ENCODE results near the gene GH1. TPM values are rescaled to one million over a fixed set of nuclear protein-coding genes. Genes with fewer than 3 reads are reported as not detected.
"Not testable (repeated sequence)": the region's sequence is repeated elsewhere in the genome, so short reads cannot be mapped to it uniquely, and the experiment has no call there.

The GH1 gene
- total RNA-seq, 1 experiment from 2014 or later, result not detected

GRCh38 chr17:63916566-63917185, 2.0 kb downstream of the GH1 start:
- no peaks in the 10 kb centered on the region for H3K23me2 ChIP-seq (ENCODE audit: insufficient read length, low read depth, low read length, poor library complexity, severe bottlenecking)
- no peaks in the 10 kb centered on the region for H3K79me1 ChIP-seq (ENCODE audit: insufficient read depth, low read depth, low read length, poor library complexity, severe bottlenecking)
- H3K4ac ChIP-seq (ENCODE audit: low read depth, low read length), result no peak overlapping the region
- TF ChIP-seq, protein P1, sequence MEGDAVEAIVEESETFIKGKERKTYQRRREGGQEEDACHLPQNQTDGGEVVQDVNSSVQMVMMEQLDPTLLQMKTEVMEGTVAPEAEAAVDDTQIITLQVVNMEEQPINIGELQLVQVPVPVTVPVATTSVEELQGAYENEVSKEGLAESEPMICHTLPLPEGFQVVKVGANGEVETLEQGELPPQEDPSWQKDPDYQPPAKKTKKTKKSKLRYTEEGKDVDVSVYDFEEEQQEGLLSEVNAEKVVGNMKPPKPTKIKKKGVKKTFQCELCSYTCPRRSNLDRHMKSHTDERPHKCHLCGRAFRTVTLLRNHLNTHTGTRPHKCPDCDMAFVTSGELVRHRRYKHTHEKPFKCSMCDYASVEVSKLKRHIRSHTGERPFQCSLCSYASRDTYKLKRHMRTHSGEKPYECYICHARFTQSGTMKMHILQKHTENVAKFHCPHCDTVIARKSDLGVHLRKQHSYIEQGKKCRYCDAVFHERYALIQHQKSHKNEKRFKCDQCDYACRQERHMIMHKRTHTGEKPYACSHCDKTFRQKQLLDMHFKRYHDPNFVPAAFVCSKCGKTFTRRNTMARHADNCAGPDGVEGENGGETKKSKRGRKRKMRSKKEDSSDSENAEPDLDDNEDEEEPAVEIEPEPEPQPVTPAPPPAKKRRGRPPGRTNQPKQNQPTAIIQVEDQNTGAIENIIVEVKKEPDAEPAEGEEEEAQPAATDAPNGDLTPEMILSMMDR (conservative IDR thresholded peaks at IDR 0.05), result no peak
- no peak overlapping the region for H2AK5ac ChIP-seq (ENCODE audit: insufficient read length, low read length)
- Mint-ChIP-seq H3K36me3 (ENCODE audit: insufficient read depth in 1 of 3, low read depth in 3 of 3) (no peaks in the 10 kb centered on the region), H3K4me3 (no peak overlapping the region; a peak in 1 of 5 replicates), H3K4me1 (peaks cover 17 to 29% of the 10 kb centered on the region in 2 experiments), H3K9me3 (no peaks in the 10 kb centered on the region; a peak in 1 of 5 replicates), H3K27me3 (ENCODE audit: low read depth) (peaks cover 19% of the 10 kb centered on the region), H3K27ac (no peak overlapping the region)
- no peak overlapping the region for H2BK20ac ChIP-seq (ENCODE audit: low read depth, low read length, poor library complexity, severe bottlenecking)
- H3T11ph ChIP-seq (ENCODE audit: low read length), result no peak overlapping the region
- no peak overlapping the region for H3K23ac ChIP-seq (ENCODE audit: insufficient read length, low read depth, low read length)
- no peak overlapping the region for H3K56ac ChIP-seq (ENCODE audit: insufficient read length, low read depth, low read length)
- peaks cover 3% of the 10 kb centered on the region; the same call in 1 of the 2 replicates for H3K4me1 ChIP-seq (ENCODE audit: insufficient read depth, low read length)
- no peak overlapping the region for H2AFZ ChIP-seq (ENCODE audit: low read length)
- no peak overlapping the region for H3K18ac ChIP-seq (ENCODE audit: insufficient read length, low read depth, low read length)
- no CpG with 5 or more reads among the region's 12 CpGs for WGBS (ENCODE audit: extremely low coverage, insufficient read length, low lambda C conversion rate)
- no peak overlapping the region for H3K14ac ChIP-seq (ENCODE audit: insufficient read depth, low read length)
- H2BK12ac ChIP-seq (ENCODE audit: insufficient read length, low read depth, low read length), result no peak overlapping the region
- H4K20me1 ChIP-seq (ENCODE audit: control insufficient read depth, insufficient read depth, insufficient read length), result no peaks in the 10 kb centered on the region
- H3K9ac ChIP-seq (ENCODE audit: extremely low read depth, insufficient read length, low read length), result no peak overlapping the region
- no peak for DNase-seq
- no peak overlapping the region for H4K91ac ChIP-seq (ENCODE audit: insufficient read length, low read depth, low read length)
- H3K4me2 ChIP-seq (ENCODE audit: insufficient read depth, insufficient read length, low read length), result no peak overlapping the region
- no peak overlapping the region for H2BK5ac ChIP-seq (ENCODE audit: insufficient read length, low read length)
- no peak overlapping the region for H2BK15ac ChIP-seq (ENCODE audit: low read depth, low read length)
- H3K79me2 ChIP-seq (ENCODE audit: insufficient read depth, low read length), result no peaks in the 10 kb centered on the region
- H4K8ac ChIP-seq (replicated peaks; ENCODE audit: insufficient read length, low read depth, low read length), result no peak overlapping the region
- H4K5ac ChIP-seq (ENCODE audit: insufficient read length, low read depth, low read length), result no peak overlapping the region
- H3K27ac ChIP-seq (ENCODE audit: insufficient read length, low read depth, low read length), result no peak overlapping the region
- no peak overlapping the region for H2BK120ac ChIP-seq (ENCODE audit: low read depth, low read length, poor library complexity, severe bottlenecking)
- no peaks in the 10 kb centered on the region for H3K27me3 ChIP-seq (ENCODE audit: insufficient read depth, low read length)
- no peaks in the 10 kb centered on the region for H3K9me3 ChIP-seq (ENCODE audit: control insufficient read depth, low read depth, low read length)

DNA sequence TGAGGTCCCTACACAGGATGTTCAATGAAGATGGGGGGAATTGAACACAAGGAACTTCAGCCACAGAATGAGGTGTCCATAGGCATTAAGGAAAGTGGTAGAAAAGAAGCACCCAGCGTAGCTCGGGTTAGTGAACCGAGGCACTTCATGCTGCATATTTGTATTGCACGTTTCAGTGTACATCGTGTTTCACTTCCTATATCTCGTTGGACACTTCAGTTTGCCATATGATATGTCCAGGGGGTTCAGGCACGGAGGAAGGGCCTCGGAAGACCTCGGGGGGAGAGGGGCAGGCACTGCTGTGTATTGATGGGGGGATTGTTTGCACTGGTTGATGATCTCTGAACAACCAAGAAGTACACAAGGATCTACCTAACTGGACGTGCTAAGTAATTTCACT, 2.9 kb downstream of the GH1 start:
- H3K23me2 ChIP-seq (ENCODE audit: insufficient read length, low read depth, low read length, poor library complexity, severe bottlenecking); H2BK15ac ChIP-seq (ENCODE audit: low read depth, low read length); H3K4me1 ChIP-seq (ENCODE audit: insufficient read depth, low read length); H3K9ac ChIP-seq (ENCODE audit: extremely low read depth, insufficient read length, low read length); H3K56ac ChIP-seq (ENCODE audit: insufficient read length, low read depth, low read length); H3K79me1 ChIP-seq (ENCODE audit: insufficient read depth, low read depth, low read length, poor library complexity, severe bottlenecking); H3K4ac ChIP-seq (ENCODE audit: low read depth, low read length); DNase-seq; H4K91ac ChIP-seq (ENCODE audit: insufficient read length, low read depth, low read length); H3K9me3 ChIP-seq (ENCODE audit: control insufficient read depth, low read depth, low read length); H2BK20ac ChIP-seq (ENCODE audit: low read depth, low read length, poor library complexity, severe bottlenecking); H3K4me3 Mint-ChIP-seq; H3K4me2 ChIP-seq (ENCODE audit: insufficient read depth, insufficient read length, low read length); H2BK12ac ChIP-seq (ENCODE audit: insufficient read length, low read depth, low read length); H3K23ac ChIP-seq (ENCODE audit: insufficient read length, low read depth, low read length); H2AK5ac ChIP-seq (ENCODE audit: insufficient read length, low read length); H2BK5ac ChIP-seq (ENCODE audit: insufficient read length, low read length); H3K27me3 ChIP-seq (ENCODE audit: insufficient read depth, low read length); H3K27ac ChIP-seq (ENCODE audit: insufficient read length, low read depth, low read length); H3T11ph ChIP-seq (ENCODE audit: low read length); H3K9me3 Mint-ChIP-seq; H2BK120ac ChIP-seq (ENCODE audit: low read depth, low read length, poor library complexity, severe bottlenecking); H2AFZ ChIP-seq (ENCODE audit: low read length); H3K18ac ChIP-seq (ENCODE audit: insufficient read length, low read depth, low read length); H4K20me1 ChIP-seq (ENCODE audit: control insufficient read depth, insufficient read depth, insufficient read length); H3K36me3 Mint-ChIP-seq (ENCODE audit: insufficient read depth in 1 of 3, low read depth in 3 of 3); H4K8ac ChIP-seq (replicated peaks; ENCODE audit: insufficient read length, low read depth, low read length); H3K27ac Mint-ChIP-seq; H3K79me2 ChIP-seq (ENCODE audit: insufficient read depth, low read length); H3K14ac ChIP-seq (ENCODE audit: insufficient read depth, low read length); H4K5ac ChIP-seq (ENCODE audit: insufficient read length, low read depth, low read length): not testable (repeated sequence)
- H3K27me3 Mint-ChIP-seq (ENCODE audit: low read depth), result peaks cover 19% of the 10 kb centered on the region
- H3K4me1 Mint-ChIP-seq, result peaks cover 21 to 36% of the 10 kb centered on the region in 2 experiments
- WGBS (ENCODE audit: extremely low coverage, insufficient read length, low lambda C conversion rate), result no CpG with 5 or more reads among the region's 10 CpGs
